Skeletal muscle tissue (tissue), 4 donors: ENCODE results near the gene ABHD17A. TPM values are rescaled to one million over a fixed set of nuclear protein-coding genes. Genes with fewer than 3 reads are reported as not detected.
A peak's percentile ranks its signal among the peaks of the same experiment; 100 is the strongest.
"Not testable (repeated sequence)": the region's sequence is repeated elsewhere in the genome, so short reads cannot be mapped to it uniquely, and the experiment has no call there.

Experiments
- H3K27ac ChIP-seq: one replicate; pipeline ENCODE4 v1.7.0; 2013; ENCODE audit warnings: mild to moderate bottlenecking, low read depth, low read length, inconsistent platforms
- H3K27me3 ChIP-seq, 3 donors: one replicate each; pipeline ENCODE4 v1.7.0; 2013; ENCODE audit warnings: low read length in 3 of 3; ENCODE audit not compliant: control insufficient read depth in 3 of 3, insufficient read depth in 3 of 3
- H3K36me3 ChIP-seq, 3 donors: one replicate each; pipeline ENCODE4 v1.7.0; 2013; ENCODE audit warnings: low read length in 3 of 3; ENCODE audit not compliant: control insufficient read depth in 3 of 3, insufficient read depth in 3 of 3
- H3K4me1 ChIP-seq, 3 donors: one replicate each; pipeline ENCODE4 v1.7.0; 2013; ENCODE audit warnings: low read length in 3 of 3, mild to moderate bottlenecking in 3 of 3; ENCODE audit not compliant: control insufficient read depth in 3 of 3, insufficient read depth in 3 of 3
- H3K4me3 ChIP-seq, 3 donors: one replicate each; pipeline ENCODE4 v1.7.0; 2013; ENCODE audit warnings: low read length in 3 of 3
- H3K9ac ChIP-seq, 3 donors: one replicate each; pipeline ENCODE4 v1.7.0; 2013; ENCODE audit warnings: low read length in 3 of 3, mild to moderate bottlenecking in 3 of 3, moderate library complexity in 2 of 3, low read depth in 1 of 3
- H3K9me3 ChIP-seq, 3 donors: one replicate each; pipeline ENCODE4 v1.7.0; 2013; ENCODE audit warnings: low read length in 3 of 3; ENCODE audit not compliant: control insufficient read depth in 3 of 3
- total RNA-seq: library from RNA; depleted of rRNA; stranded (reverse); fragments of >200 nt; gene quantifications from one replicate; pipeline ENCODE4 v1.2.3, GENCODE V29; 2014
- donor health status: Osteomylitis.

ABHD17A gene
- 52.7 TPM for total RNA-seq

DNA sequence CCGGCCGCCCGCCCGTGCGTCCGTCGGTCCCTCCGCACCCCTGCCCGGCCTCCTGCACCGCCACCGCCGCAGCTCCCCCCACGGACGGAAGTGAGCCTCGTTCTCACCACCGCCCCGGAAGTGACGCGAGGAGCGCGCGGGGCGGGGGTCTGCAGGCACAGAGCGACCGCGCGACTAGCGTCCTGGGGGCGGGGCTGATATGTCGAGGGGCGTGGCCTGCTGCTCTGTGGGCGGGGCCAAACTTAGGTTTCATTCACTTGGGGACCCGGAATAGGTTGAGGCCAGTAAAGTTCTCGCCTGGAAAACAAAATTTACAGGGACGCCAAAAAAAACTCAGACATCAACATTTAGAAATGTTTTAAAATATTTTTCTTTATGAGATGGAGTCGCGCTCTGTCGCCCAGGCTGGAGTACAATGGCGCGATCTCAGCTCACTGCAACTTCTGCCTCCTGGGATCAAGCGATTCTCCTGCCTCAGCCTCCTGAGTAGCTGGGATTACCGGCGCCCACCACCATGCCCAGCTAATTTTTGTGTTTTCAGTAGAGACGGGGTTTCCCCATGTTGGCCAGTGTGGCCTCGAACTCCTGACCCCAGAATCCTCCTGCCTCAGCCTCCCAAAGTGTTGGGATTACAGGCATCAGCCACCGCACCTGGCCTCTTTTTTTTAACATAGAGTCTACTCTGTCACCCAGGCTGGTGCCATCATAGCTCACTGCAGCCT is at the start of gene ABHD17A:
Gene ABHD17A (minus strand): TSS at position 99 of the 722 bp plus-strand sequence. CDS start 3,930 bp downstream, outside the sequence.
- Histone ChIP-seq H3K27ac (peak within 1 kb of the TSS; percentile 69), H3K4me3 (peak within 1 kb of the TSS; percentile 88 to 94 (median 89)), H3K9ac (peak within 1 kb of the TSS; percentile 88 to 90 (median 90)), H3K4me1 (peaks cover 25 to 38% (median 26%) of the 10 kb centered on the region in 3 donors)
- H3K9me3 ChIP-seq, H3K27me3 ChIP-seq, H3K36me3 ChIP-seq: not testable (repeated sequence)

DNA sequence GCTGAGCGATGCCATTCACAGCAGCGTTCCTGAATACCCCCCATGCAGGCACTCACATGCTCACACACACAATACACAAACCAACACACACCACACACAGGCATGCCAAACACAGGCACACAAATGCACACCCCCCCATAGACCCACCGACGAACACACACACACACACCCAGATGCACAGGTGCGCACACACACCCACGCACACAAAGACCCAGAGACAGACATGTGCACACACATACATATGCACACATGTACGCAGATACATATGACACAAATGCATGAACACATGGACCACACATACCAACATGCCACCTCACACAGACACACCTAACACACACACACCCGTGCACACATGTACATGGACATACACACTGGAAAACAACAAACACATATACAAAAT is 48.6 kb upstream of the ABHD17A start:
- peaks cover 0 to 4% (median 3%) of the 10 kb centered on the region in 3 donors for H3K27me3 ChIP-seq
- no peaks in the 10 kb centered on the region for H3K36me3 ChIP-seq
- H3K4me1 ChIP-seq = peaks cover 15 to 26% (median 20%) of the 10 kb centered on the region in 3 donors
- H3K4me3 ChIP-seq = no peak overlapping the region
- H3K27ac ChIP-seq = no peak overlapping the region
- no peak overlapping the region for H3K9ac ChIP-seq
- peaks cover 0 to 5% (median 4%) of the 10 kb centered on the region in 3 donors for H3K9me3 ChIP-seq

- Histone ChIP-seq H3K36me3 (no peaks in the 10 kb centered on the region), H3K4me1 (peaks cover 15 to 27% (median 21%) of the 10 kb centered on the region in 3 donors), H3K9ac (no peak overlapping the region), H3K9me3 (peaks cover 0 to 5% (median 4%) of the 10 kb centered on the region in 3 donors), H3K4me3 (no peak overlapping the region), H3K27ac (no peak overlapping the region), H3K27me3 (peaks cover 0 to 4% (median 3%) of the 10 kb centered on the region in 3 donors)
Measured at GRCh38 chr19:1933244-1933643, 47.9 kb upstream of the ABHD17A start.

GRCh38 chr19:1932395-1932794 is 47.1 kb upstream of the ABHD17A start:
- Histone ChIP-seq H3K27me3 (peaks cover 0 to 4% (median 3%) of the 10 kb centered on the region in 3 donors), H3K4me1 (peaks cover 15 to 27% (median 21%) of the 10 kb centered on the region in 3 donors)

DNA sequence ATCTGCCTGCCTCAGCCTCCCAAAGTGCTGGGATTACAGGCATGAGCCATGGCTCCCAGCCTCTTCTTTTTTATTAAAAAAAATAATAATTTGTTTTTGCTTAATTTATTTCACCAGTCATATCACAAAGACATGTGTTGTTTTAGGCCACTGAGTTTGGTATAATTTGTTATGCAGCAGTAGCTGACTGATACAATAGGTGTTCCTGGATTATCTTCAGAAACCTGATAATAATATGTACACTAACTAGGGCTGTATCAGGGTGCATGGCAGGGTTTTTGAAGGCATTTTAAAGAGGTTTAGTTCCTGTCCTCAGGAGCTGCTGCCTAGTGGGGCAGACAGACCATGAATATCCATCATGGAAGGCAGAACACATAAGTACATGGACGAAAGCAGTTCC is 46.1 kb upstream of the ABHD17A start:
- Histone ChIP-seq H3K36me3 (no peaks in the 10 kb centered on the region), H3K9ac (no peak overlapping the region), H3K9me3 (peaks cover 0 to 5% (median 4%) of the 10 kb centered on the region in 3 donors), H3K4me3 (no peak overlapping the region), H3K27ac (no peak overlapping the region), H3K4me1 (peaks cover 15 to 25% (median 21%) of the 10 kb centered on the region in 3 donors), H3K27me3 (peaks cover 0 to 4% (median 3%) of the 10 kb centered on the region in 3 donors)

More at GRCh38 chr19:1932395-1932794, 47.1 kb upstream of the ABHD17A start:
- H3K9ac ChIP-seq = no peak overlapping the region
- no peaks in the 10 kb centered on the region for H3K36me3 ChIP-seq
- H3K4me3 ChIP-seq = no peak overlapping the region
- H3K27ac ChIP-seq = no peak overlapping the region
- H3K9me3 ChIP-seq = peaks cover 0 to 5% (median 4%) of the 10 kb centered on the region in 3 donors

- Histone ChIP-seq H3K9ac (peak overlapping the region; percentile 10 to 74 (median 58)), H3K4me3 (peak overlapping the region; percentile 48 to 58 (median 48)), H3K9me3 (no peaks in the 10 kb centered on the region), H3K27me3 (peaks cover 0 to 4% (median 3%) of the 10 kb centered on the region in 3 donors), H3K36me3 (peaks cover 1 to 3% (median 3%) of the 10 kb centered on the region in 3 donors), H3K4me1 (peaks cover 11 to 12% (median 12%) of the 10 kb centered on the region in 3 donors), H3K27ac (no peak overlapping the region)
Measured at GRCh38 chr19:1929021-1929742, 43.9 kb upstream of the ABHD17A start.

DNA sequence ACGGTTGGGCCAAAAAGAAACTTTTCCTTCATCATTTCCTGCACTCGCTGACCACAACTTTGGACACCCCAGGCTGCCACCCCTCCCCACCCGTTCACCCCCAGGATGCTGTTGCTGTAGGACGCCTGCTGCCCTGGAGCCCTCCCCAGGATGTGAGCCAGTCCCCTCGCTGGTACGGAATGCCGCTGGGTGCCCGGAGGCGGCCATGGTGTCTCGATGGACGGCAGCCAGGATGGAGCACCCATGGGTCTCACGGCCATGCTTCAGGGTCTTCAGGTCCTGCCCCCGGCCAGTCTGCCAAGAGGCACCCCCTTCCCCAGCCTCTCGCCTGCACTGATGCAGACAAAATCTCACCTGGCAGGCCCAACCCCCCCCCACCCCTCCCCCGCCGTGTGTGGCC is 40.2 kb upstream of the ABHD17A start:
- Histone ChIP-seq H3K9ac (no peak overlapping the region), H3K4me1 (peaks cover 11 to 12% (median 12%) of the 10 kb centered on the region in 3 donors), H3K27me3 (peaks cover 0 to 4% (median 3%) of the 10 kb centered on the region in 3 donors), H3K27ac (no peak overlapping the region), H3K36me3 (peaks cover 15 to 28% (median 17%) of the 10 kb centered on the region in 3 donors), H3K9me3 (no peaks in the 10 kb centered on the region), H3K4me3 (no peak overlapping the region)

GRCh38 chr19:1924320-1924961 is 39.1 kb upstream of the ABHD17A start:
- Histone ChIP-seq H3K9ac (no peak overlapping the region), H3K27me3 (no peaks in the 10 kb centered on the region), H3K9me3 (no peaks in the 10 kb centered on the region), H3K36me3 (peaks cover 21 to 36% (median 23%) of the 10 kb centered on the region in 3 donors), H3K4me1 (peaks cover 4% of the 10 kb centered on the region in 3 donors), H3K4me3 (no peak overlapping the region), H3K27ac (no peak overlapping the region)

DNA sequence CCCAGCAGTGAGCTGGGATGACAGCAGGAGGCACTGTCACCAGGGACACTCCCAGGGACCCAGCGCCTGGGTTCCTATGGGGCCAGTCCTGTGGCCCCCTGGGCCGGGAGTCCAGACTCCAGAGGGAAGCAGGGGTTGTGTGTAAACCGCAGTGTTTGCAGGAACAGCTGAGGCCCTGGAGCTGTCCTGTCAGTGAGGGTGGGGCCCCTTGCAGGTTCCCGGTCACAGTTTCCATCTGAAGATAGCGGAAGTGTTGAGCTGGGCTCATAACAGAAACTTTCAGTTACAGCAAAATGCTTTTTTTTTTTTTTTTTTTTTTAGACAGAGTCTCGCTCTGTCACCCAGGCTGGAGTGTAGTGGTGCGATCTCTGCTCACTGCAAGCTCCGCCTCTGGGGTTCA is 38.0 kb upstream of the ABHD17A start:
- Histone ChIP-seq H3K27me3 (no peaks in the 10 kb centered on the region), H3K4me1 (no peaks in the 10 kb centered on the region), H3K27ac (no peak overlapping the region), H3K9me3 (no peaks in the 10 kb centered on the region), H3K4me3 (no peak overlapping the region), H3K36me3 (peaks cover 25 to 37% (median 30%) of the 10 kb centered on the region in 3 donors), H3K9ac (no peak overlapping the region)
